Measurements from ENCODE around the gene POLR1G.

DNA sequence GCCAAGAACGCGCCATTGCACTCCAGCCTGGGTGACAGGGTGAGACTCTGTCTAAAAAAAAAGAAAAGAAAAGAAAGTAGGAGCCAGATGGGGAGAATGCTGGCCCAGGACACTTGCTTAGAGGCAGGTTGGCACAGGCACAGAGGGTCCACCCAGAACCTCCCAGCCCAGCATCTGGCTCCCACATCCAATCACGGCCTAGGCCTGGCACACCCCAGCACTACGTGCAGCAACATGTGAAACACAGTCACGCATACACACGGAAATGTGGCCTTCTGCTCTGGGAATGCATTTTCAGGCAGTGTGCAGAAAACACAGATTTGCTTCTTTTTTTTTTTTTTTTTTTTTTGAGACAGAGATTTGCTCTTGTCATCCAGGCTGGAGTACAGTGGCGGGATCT, 40.5 kb downstream of the POLR1G start:
- no peak for TF ChIP-seq EZH2 (IDR thresholded peaks at IDR 0.05; ENCODE audit: low read length, unreplicated experiment)
- TF ChIP-seq, protein P1, sequence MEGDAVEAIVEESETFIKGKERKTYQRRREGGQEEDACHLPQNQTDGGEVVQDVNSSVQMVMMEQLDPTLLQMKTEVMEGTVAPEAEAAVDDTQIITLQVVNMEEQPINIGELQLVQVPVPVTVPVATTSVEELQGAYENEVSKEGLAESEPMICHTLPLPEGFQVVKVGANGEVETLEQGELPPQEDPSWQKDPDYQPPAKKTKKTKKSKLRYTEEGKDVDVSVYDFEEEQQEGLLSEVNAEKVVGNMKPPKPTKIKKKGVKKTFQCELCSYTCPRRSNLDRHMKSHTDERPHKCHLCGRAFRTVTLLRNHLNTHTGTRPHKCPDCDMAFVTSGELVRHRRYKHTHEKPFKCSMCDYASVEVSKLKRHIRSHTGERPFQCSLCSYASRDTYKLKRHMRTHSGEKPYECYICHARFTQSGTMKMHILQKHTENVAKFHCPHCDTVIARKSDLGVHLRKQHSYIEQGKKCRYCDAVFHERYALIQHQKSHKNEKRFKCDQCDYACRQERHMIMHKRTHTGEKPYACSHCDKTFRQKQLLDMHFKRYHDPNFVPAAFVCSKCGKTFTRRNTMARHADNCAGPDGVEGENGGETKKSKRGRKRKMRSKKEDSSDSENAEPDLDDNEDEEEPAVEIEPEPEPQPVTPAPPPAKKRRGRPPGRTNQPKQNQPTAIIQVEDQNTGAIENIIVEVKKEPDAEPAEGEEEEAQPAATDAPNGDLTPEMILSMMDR (conservative IDR thresholded peaks at IDR 0.05; ENCODE audit: low read depth, low read length): no peak
- TF ChIP-seq EZH2phosphoT487 (IDR thresholded peaks at IDR 0.05; ENCODE audit: borderline replicate concordance, low read length): no peak
